Activated T-cell treated with anti-CD3 and anti-CD28 coated beads for 4 hours (primary cell): ENCODE results near the gene SULF2.
A peak's percentile ranks its signal among the peaks of the same experiment; 100 is the strongest.

ENCODE experiments used
- DNase-seq: peaks from one replicate; pipeline ENCODE4 v3.0.0-alpha.2; 2020

The SULF2 gene

DNA sequence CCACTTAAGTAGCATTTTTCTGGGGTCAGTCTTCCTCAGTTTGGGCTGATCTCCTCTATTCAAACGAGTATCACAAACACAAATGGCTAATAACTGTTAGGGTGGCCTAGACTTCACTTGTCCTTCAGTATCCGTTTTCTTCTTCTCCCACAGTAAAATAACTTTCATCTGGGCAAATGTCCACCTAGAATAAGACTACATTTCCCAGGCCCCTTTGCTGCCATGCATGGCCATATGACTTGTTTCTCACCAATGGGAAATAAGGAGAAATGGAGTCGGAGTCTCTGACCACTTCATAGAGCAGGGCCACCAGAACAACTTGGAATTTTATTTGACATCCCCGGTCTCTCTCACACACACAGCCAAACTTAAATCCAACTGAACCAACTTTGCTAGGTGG is 51.4 kb downstream of the SULF2 start:
- DNase-seq: no peak

DNA sequence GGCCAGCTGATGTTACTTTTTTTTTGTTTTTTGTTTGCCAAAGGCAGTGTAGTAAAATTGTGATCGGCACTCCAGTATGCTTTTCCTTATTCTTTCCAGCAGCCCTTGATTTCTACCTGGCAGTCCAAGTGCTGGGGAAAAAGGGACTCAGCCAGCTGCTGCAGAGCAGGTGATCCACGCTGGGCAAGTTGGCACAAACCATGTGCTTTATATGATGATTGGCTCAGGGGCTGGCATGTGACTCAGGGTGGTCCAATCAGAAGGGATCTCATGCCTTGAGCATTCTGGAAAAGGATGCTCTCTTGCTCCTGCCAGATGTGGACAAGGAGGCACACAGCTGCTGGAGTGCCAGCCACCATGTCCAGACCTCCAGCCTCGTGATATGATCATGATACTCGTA is 54.5 kb downstream of the SULF2 start:
- DNase-seq: no peak

DNA sequence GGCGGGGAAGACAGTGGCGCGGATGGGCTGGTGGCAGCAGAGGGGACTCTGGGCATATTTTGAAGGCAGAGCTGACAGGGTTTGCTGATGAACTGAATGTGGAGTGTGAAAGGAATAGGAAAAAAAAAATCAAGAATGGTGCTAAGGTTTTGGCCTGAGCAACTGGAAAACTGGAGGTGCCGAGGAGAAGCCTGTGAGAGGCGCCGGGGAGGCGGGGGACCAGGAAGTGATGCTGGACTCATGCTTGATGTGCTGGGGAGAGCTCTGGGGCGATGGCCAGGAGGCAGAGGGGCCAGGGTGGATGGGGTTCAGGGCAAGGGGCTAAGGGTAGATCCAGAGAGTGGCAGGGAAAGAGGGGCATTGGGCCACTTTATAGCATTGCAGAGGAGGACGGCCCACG is 55.8 kb downstream of the SULF2 start:
- no peak for DNase-seq

DNA sequence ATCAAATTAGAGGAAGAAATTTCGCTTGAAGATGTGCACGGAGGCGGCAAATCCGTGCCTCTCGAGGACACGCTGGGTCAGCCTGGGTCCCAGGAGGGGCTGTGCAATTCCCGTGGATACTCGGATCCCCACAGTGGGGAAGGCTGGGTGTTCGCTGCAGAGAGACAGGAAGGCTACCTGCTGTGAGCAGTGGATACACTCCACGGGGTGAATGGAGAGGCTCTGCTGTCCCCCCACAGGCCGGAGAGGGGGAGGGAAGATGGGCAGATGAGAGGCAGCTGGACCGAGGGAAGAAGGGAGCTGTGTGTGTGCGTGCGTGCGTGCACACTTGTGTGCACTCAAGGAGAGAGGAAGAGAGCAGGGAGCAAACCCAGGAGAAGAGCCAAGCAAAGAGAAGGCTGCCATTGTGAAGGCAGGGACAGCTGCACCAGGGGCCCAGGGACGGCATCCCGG is 57.3 kb downstream of the SULF2 start:
- DNase-seq: no peak

DNA sequence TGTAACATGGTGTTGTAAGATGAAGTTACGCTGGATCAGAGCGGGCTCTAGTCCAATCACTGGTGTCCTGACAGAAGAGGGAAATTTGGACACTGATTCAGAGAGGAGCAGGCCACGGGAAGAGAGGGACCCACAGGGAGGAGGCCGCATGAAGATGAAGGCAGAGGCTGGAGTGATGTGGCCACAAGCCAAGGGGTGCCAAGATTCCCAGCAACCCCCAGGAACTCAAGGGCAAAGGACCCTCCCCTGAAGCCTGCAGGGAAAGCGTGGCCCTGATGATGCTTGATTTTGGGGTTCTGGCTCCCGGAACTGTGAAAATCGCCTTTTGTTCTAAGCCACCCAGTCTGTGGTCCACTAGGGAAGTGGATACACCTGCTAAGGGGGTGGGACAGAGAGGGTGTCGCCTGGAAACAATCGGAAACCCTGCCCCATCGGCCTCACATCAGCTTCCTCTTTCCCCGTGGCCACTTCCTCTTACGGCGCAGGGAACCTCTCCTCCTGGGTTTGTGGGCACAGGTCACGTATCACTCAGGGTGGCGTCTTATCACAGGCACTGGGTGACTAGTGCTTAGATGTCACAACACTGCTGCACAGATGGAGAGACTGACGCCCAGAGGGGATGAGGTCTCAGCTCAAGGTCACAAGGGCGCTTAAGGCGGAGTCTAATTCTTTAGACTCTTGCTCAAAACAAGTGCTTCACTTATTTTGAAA is 58.0 kb downstream of the SULF2 start:
- DNase-seq: peak; percentile 41

DNA sequence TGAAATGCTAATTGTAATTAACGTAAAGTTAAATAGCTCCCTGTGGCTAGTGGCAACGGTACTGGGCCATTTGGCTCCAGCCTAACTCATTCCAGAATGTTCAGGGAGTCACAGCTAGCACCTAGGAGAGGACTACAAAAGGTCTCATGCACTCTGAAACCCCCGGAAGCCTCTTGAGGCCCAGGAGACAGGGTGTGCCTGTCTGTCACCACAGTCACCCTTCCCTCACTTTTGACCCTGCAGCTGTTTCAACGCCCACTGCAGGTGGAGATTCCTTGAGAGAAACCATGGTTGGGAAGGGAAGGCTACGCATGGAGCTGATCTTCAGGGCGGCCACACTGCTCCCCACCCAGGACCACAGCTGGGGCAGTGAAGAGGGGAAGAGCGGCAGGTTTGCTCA is 58.6 kb downstream of the SULF2 start:
- DNase-seq: no peak

DNA sequence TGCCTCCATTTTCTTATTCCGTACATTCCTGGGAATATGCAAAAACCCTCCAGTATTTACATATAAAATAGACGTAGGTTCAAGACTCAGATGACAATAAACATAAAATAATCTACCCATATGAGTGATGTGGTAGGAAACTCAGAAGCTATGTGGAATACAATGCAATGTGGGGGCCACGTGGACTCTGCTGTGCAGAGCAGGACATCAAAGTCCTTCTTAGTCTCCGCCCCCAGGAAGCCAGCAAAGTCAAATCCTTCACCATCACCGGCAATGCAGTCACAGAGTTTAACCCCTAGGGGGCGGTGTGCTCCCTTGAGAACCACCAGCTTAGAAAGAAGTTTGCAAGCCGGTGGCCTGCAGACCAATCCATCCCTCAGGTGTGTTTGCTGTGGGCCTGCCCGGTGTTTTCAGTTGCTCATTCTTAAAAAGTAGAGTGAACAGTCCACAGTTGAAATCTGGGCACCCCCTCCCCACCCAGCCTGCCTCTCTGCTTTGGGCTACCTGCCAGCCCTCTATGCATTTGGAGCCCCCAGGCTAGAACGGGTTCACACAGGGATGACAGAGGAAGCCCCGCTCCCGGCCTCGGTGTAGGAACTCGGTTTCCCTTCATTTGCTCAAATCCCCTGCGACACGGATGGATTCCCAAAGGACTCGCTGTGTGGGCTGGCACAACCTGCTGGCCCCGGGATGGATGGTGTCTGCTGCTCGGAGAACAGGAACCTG is 59.9 kb downstream of the SULF2 start:
- DNase-seq: peak; percentile 60

DNA sequence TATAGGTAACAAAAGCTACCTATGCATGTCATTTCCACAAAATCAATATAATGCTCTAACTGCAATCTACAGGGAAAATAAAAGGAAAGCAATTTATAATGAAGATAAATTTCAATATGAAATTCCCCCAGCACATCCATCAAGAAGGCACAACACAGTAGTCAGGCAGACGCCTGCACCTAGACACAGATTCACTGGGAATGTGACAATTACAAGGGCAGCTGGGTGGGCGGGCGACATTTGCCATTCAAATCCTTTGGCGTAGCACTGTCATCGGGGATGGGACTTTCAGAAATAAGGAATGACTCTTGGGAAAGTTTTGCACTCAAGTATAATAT is 60.4 kb downstream of the SULF2 start:
- DNase-seq: no peak

DNA sequence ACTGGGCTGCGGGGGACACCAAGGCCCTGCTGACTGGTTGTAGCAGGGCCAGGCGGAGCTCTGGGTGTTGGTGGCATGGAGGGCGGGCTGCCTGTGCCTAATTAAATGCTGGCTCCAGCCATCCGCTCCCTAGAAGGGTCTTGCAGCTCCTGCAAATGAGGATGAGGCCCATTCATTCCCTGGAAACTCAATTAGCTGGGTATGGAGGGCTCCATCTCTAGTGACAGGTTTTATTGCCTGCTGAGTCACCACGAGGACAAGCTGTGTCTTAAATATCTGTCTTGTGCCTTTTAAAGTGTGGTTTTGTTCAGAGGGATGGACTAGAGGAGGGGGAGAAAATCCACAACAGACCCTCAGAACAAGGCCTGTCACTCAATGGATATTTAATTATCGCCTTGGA is 60.9 kb downstream of the SULF2 start:
- DNase-seq: no peak

DNA sequence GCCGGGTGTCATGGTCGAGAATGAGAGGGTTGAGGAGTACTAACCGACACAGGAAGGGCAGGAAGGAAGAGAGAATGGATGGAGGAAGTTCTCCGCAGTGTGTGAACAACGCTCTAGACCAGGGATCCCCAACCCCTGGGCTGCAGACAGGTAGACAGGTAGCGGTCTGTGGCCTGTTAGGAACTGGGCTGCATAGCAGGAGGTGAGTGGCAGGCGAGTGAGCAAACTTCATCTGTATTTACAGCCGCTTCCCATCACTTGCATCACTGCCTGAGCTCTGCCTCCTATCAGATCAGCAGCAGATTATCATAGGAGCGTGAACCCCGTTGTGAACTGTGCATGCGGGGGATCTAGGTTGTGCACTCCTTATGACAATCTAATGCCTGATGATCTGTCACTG is 62.0 kb downstream of the SULF2 start:
- no peak for DNase-seq

DNA sequence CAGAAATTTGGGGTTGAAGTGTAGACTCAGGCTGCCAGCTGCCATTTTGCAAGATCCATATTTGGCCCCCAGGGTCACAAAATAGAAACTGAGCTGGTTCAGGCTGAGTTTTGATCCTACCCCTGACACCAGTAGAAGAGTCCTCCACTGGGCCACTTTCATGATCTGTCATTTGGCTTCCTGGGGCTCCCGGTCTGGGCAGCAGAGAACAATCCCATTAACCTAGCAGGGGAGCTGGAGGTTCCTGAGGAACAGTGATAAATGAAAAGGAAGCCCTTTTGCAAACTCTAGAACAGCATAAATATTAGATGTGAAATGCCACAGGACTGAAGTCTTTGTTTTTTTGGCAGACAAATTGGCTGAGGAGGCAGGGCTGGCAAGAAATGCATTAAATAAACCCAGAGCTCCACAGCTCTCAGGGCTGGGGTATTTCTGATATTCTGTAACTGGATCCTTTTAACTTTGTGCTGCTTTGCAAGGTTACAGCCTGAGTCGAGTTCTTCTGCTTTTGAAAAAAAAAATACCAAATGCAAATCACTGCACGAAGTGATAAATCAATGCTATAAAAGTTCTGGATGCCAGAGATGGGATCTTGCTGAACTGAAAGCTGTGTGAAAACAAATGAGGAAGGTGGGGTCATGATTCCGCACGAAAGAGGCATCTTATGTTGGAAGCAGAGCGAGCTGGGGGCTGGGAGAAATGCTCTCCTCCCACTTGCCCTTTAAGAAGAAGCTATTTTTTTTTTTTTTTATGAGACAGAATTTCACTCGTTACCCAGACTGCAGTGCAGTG is 64.4 kb downstream of the SULF2 start:
- no peak for DNase-seq

DNA sequence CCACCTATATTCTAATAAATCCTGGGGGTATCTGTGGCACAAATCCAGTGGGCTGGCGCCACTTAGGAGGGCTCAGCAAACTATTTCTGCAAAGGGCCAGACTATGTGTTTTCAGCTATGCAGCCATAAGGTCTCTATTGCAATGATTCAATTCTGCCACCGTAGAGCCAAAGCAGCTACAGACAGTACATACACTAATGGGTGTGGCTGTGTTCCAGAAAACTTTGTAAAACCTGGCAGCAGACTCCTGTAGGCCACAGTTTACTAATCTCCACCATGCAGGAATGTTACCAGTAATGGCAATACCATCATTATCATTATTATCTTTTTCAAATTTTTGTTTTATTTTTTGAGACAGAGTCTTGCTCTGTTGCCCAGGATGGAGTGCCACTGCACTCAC is 65.7 kb downstream of the SULF2 start:
- no peak for DNase-seq

DNA sequence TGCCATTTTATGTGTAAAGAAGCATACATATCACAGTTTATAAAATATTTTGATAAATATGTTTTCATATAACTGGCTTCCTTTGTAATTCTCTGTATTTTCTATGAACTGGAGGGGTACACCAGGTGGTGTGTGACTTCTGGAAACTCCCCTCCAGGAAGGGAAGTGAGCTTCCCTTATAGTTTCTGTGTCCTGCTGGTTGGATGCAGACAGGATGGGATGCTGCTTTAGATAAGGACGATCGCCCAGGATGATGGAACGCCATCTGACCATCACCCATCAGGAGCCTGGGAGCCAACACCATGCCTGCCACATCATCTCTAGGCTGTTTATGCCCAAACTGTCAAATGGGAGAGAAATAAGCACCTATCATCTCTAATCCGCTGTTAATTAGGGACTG is 66.1 kb downstream of the SULF2 start:
- no peak for DNase-seq

DNA sequence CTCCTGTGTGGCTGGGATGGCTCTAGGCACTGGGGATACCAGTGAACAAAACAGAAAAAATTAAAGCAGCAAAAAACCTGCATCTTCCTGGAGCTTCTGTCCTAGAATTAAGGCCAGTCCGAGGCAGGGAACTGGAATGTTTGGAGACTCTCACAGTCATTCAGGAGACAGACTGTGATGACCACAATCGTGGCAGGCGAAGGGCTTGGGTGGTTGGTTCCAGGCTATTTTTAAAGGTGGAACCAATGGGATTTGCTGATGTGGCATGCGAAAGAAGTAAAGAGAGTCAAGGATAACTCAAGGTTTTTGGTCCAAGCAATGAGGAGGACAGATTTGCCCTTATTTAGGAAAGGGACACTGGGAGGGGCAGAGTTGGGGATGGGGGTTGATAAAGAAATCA is 66.9 kb downstream of the SULF2 start:
- no peak for DNase-seq

DNA sequence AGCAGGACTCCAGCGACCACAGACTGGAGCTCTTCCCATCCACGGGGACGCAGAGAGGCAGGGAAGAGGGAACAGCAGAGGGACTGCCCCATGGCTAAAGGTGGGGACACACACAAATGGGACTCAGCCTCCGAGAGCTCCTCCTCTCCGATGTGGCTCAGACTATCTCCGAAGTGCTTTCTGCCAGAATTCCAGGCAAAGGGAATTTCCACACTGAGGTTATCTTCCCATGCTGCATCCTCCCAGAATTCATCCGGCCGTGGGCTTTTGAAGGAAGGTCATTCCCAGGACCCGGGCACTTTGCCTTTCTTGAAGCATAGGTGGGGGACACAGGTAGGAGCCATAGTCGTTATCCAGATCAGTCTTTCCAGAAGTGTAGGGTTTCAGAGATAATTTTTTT is 67.9 kb downstream of the SULF2 start:
- no peak for DNase-seq

DNA sequence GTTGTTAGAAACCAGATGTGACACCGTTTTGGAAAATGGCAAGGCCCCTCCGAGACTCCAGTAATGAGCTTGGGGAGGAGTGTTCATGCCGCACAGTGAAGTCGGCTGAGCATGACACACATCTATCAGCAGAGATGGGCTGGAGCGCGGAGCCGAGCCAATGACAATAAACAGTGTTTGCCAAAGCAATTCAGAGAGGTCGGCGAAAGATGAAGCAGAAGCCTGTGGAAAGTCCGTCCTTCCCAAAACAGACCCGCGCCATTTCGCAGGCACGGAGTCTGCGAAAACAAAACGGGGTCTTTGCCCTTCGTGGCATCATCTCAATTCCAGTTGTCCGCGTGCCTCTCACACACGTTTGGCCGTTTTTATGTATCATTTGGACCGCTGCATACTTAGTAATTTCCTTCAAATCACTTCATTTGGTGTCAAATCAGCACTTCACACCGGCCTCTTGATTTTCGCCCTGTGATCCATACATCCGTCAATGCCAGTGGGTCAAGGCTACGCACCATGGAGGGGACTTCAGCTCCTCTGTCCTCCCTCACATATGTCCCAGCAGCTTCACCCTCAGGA is 71.3 kb downstream of the SULF2 start:
- no peak for DNase-seq

DNA sequence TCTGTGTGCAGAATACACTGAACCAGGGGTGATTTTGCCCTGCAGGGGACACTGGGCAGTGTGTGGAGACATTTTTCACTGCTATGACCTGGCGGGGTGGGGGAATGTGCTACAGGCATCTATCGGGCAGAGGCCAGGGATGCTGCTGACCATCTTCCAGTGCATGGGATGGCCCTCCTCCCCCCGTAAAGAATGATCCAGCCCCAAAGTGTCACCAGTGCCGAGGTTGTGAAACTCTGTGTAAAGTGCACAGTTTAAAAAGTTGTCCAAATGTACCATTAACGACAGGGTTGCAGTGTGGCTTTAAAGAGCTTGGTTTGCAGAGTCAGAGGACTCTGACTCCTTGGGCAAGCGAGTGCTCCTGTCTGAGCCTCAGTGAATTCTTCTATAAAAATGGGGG is 72.1 kb downstream of the SULF2 start:
- DNase-seq: no peak

DNA sequence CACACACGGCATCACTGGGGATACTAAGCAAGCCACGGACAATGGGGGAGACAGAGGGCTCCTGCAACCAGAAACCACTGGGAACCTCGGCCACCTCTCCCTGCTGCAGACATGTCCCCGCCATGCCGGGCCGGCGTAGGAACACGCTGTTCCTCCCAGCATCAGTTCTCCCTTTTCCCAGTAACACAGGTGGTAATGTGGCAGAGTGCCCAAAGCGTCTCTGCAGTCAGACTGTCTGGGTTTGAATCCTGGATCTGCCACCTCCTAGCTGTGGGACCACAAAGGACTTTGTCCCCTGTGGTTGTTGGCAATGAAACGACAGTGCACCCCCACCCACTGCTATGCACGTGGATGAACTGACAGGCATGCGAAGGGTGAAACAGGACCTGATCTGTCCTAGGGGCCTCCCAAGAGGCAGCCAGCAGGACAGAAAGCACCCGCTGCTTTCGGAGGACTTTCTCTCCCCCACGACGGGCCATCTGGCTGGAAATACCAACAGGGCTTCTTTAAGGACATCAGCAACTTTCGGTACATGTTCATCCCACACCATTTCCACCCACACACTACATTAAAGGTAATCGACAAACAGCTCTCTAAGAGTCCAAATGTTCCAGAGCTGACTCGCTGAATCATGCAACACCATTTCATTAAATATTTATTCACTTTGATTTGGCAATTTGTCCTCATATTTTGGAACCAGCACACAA is 74.1 kb downstream of the SULF2 start:
- no peak for DNase-seq

DNA sequence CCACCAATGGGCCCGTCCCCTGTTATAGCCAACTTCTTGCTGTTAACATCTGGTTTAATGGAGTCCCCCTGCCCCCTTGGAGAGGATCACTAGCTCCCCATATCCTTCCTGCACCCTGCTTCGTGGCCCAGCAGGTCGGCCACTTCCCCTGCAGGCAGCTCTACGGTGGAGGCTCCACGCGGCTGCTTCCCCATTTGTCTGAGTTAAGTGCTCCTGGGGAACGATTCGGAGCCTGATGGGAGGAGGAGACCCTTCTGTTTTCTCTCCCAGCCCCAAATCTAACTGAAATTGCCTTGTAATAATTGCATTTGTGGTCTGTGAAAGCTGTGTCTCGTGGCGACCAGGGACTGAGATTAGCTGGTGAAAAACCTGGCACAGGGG is 74.6 kb downstream of the SULF2 start:
- no peak for DNase-seq

DNA sequence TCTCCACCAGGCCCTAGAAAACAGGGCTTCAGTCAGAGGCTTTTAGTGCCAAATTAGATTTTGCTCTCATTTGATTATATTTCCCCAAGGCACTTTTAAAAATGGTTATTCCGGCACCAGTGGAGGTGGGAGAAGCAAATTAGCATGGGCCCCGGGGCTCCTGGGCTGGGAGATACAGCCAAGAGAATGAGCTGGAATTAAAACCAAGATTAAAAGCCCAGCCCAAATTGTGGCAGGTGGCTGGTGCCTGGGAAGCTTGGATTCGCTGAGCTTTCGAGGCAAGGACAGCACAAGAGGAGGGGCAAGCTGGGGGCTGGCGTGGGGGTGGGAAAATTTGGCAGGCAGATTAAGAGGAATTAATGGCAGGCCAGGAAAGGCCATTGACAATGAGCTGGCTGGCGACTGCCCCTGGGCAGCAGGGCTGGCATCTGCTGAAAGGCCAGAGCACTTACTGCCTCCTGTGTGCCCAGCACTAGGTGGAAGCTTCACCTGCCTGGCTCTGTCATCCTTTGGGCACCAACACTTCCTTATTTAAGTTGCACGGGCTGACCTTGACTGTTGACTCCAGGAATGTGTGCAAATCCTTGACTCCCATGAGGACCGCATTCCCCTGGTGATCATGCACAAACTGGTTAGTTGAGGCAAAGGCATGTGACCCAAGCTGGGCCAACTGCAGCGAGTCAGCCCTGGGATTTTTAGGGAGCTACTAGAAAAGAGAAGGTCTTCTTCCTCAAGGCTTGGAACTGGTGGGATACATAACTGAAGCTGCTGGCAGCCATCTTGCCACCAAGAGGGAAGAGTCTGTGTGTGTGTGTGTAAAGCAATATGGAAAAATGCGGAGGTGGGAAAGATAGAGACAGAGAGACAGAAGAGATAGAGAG is 76.1 kb downstream of the SULF2 start:
- DNase-seq: no peak

DNA sequence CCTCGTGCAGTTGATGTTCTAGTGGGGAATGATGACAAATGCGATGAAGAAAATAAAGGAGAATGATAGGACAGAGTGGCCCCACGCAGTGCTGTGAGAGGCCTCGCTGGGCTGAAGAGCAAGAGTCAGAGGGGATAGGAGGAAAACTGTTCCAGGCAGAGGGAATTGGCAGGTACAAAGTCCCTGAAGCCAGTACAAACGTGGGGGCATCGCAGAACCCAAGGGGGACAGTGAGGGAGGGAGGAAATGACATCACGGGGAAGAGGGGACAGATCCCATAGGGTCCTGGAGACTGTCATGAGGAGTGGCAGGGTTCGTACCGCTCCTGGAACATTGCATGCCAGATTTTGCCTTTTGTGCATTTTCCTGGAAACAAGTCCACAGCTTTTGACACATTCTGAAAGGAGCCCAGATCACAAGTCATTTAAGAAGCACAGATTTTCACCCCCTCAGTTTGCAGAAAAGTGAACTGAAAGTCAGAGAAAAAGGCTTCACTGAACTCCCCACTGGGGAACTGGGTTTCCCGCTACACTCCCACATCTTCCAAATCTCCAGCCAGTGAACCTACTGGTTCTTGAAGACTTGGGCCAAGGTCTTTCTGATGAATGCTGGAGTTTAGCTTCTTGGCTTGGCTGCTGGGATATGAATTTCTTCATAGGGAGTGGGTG is 77.0 kb downstream of the SULF2 start:
- DNase-seq: no peak

DNA sequence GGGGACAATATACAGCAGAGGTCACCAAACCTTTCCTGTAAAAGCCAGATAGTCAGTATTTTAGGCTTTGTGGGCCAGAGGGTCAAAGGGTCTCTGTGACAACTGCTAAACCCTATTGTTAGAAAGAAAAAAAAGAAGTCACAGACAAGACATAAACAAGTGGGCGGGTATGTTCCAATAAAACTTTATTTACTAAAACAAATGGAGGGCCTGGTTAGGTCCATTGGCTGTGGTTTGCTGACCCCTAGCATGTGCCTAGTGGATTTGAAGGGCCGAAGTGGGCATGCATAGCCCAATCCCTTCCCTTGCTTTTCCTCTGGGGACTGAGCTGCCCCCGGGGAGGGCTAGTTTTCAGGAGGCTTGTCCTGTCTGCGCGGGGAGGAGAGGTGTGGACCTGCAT is 78.9 kb downstream of the SULF2 start:
- no peak for DNase-seq
